HEK293 (cell line): Measurements from ENCODE around the gene TTC9.

ENCODE experiments used
- CTCF ChIA-PET: fragments of 350-600 bp; formaldehyde crosslinking; extraction: SDS; loops from one replicate; lab custom pipeline; 2021; ENCODE audit warnings: antibody characterized with exemption; lab: Yijun Ruan, JAX
- POLR2A ChIA-PET: fragments of 300-600 bp; formaldehyde crosslinking; extraction: SDS; loops from one replicate; lab custom pipeline; 2020; ENCODE audit warnings: antibody characterized with exemption, inconsistent platforms; lab: Yijun Ruan, JAX
- H3K27ac ChIP-seq: fragments of 200-500 bp; sonication (Bioruptor generic); 2 replicates; pipeline ENCODE4 v1.5.1; 2014; ENCODE audit warnings: low read depth, low read length, control low read depth, inconsistent platforms; ENCODE audit errors: extremely low read depth
- H3K36me3 ChIP-seq, 2 experiments: fragments of 200-500 bp in 1 of 2; sonication (Bioruptor generic) in 1 of 2; 1 replicate in 1 of 2; 2 replicates in 1 of 2; pipeline ENCODE4 v1.5.1; 2014 to 2017; ENCODE audit warnings: inconsistent platforms in 2 of 2, low read length in 2 of 2; ENCODE audit not compliant: control insufficient read depth in 2 of 2, insufficient read depth in 1 of 2
- H3K4me1 ChIP-seq: fragments of 200-500 bp; sonication (Bioruptor generic); 2 replicates; pipeline ENCODE4 v1.5.1; 2014; ENCODE audit warnings: mild to moderate bottlenecking, low read length, inconsistent platforms; ENCODE audit not compliant: control insufficient read depth, insufficient read depth
- H3K4me3 ChIP-seq: 2 replicates; pipeline ENCODE4 v1.5.1; 2011; ENCODE audit warnings: low read depth, mild to moderate bottlenecking, control low read depth, low read length, moderate library complexity
- H3K9me3 ChIP-seq: fragments of 200-500 bp; sonication (Bioruptor generic); 2 replicates; pipeline ENCODE4 v1.5.1; 2014; ENCODE audit warnings: low read depth, low read length, inconsistent platforms; ENCODE audit not compliant: control insufficient read depth, insufficient read depth
- EGR2 ChIP-seq: fragments of 450-650 bp; formaldehyde crosslinking; IDR thresholded peaks from 2 replicates; pipeline ENCODE4 v1.5.1; 2016; ENCODE audit warnings: low read depth, missing biosample characterization, missing genetic modification characterization
- GFI1B ChIP-seq: fragments of 450-650 bp; formaldehyde crosslinking; IDR thresholded peaks from 2 replicates; pipeline ENCODE4 v1.5.1; 2016; ENCODE audit warnings: missing biosample characterization, missing genetic modification characterization
- GLIS1 ChIP-seq: fragments of 450-650 bp; formaldehyde crosslinking; IDR thresholded peaks from 2 replicates; pipeline ENCODE4 v1.5.1; 2016; ENCODE audit warnings: missing biosample characterization, missing genetic modification characterization
- GLIS2 ChIP-seq: fragments of 450-650 bp; formaldehyde crosslinking; IDR thresholded peaks from 2 replicates; pipeline ENCODE4 v1.5.1; 2016; ENCODE audit warnings: missing biosample characterization, missing genetic modification characterization
- KLF16 ChIP-seq: fragments of 450-650 bp; formaldehyde crosslinking; IDR thresholded peaks from 2 replicates; pipeline ENCODE4 v1.5.1; 2017; ENCODE audit warnings: missing biosample characterization, missing genetic modification characterization
- KLF9 ChIP-seq: fragments of 450-650 bp; formaldehyde crosslinking; IDR thresholded peaks from 2 replicates; pipeline ENCODE4 v1.5.1; 2016; ENCODE audit warnings: missing biosample characterization, missing genetic modification characterization, low read depth
- MEIS1 ChIP-seq: sonication (generic); formaldehyde crosslinking; IDR thresholded peaks from 2 replicates; pipeline ENCODE4 v1.8.1; 2022; ENCODE audit warnings: missing genetic modification reagents, mild to moderate bottlenecking, borderline replicate concordance
- PRDM10 ChIP-seq: fragments of 450-650 bp; formaldehyde crosslinking; IDR thresholded peaks from 2 replicates; pipeline ENCODE4 v1.5.1; 2016; ENCODE audit warnings: missing biosample characterization, missing genetic modification characterization
- PRDM6 ChIP-seq: fragments of 450-650 bp; formaldehyde crosslinking; IDR thresholded peaks from 2 replicates; pipeline ENCODE4 v1.5.1; 2017; ENCODE audit warnings: missing biosample characterization, missing genetic modification characterization
- ZBTB20 ChIP-seq: fragments of 450-650 bp; formaldehyde crosslinking; IDR thresholded peaks from 2 replicates; pipeline ENCODE4 v1.5.1; 2016; ENCODE audit warnings: missing biosample characterization, missing genetic modification characterization
- ZBTB26 ChIP-seq: fragments of 450-650 bp; formaldehyde crosslinking; optimal IDR thresholded peaks from 2 replicates; pipeline ENCODE3; 2016; ENCODE audit warnings: missing biosample characterization, mild to moderate bottlenecking, missing genetic modification characterization
- ZBTB48 ChIP-seq: fragments of 450-650 bp; formaldehyde crosslinking; IDR thresholded peaks from 2 replicates; pipeline ENCODE4 v1.5.1; 2016; ENCODE audit warnings: missing biosample characterization, missing genetic modification characterization
- ZBTB8A ChIP-seq: fragments of 450-650 bp; formaldehyde crosslinking; IDR thresholded peaks from 2 replicates; pipeline ENCODE4 v1.5.1; 2016; ENCODE audit warnings: missing biosample characterization, missing genetic modification characterization
- ZIC2 ChIP-seq: fragments of 450-650 bp; formaldehyde crosslinking; IDR thresholded peaks from 2 replicates; pipeline ENCODE4 v1.5.1; 2016; ENCODE audit warnings: missing biosample characterization, missing genetic modification characterization
- ZNF114 ChIP-seq: fragments of 450-650 bp; formaldehyde crosslinking; IDR thresholded peaks from 2 replicates; pipeline ENCODE4 v1.5.0; 2017; ENCODE audit warnings: missing biosample characterization, missing genetic modification characterization
- ZNF140 ChIP-seq: fragments of 450-650 bp; formaldehyde crosslinking; IDR thresholded peaks from 2 replicates; pipeline ENCODE4 v1.5.1; 2016; ENCODE audit warnings: missing biosample characterization, missing genetic modification characterization
- ZNF202 ChIP-seq: fragments of 450-650 bp; formaldehyde crosslinking; IDR thresholded peaks from 2 replicates; pipeline ENCODE4 v1.5.1; 2016; ENCODE audit warnings: missing biosample characterization, missing genetic modification characterization, borderline replicate concordance
- ZNF354C ChIP-seq: fragments of 450-650 bp; formaldehyde crosslinking; IDR thresholded peaks from 2 replicates; pipeline ENCODE4 v1.5.1; 2016; ENCODE audit warnings: missing biosample characterization, missing genetic modification characterization, low read depth, borderline replicate concordance
- ZNF449 ChIP-seq: fragments of 450-650 bp; formaldehyde crosslinking; IDR thresholded peaks from 2 replicates; pipeline ENCODE4 v1.5.1; 2017; ENCODE audit warnings: missing biosample characterization, mild to moderate bottlenecking, missing genetic modification characterization, moderate library complexity
- ZNF692 ChIP-seq: fragments of 450-650 bp; formaldehyde crosslinking; IDR thresholded peaks from 2 replicates; pipeline ENCODE4 v1.5.1; 2016; ENCODE audit warnings: missing biosample characterization, missing genetic modification characterization
- ZXDB ChIP-seq: fragments of 450-650 bp; formaldehyde crosslinking; IDR thresholded peaks from 2 replicates; pipeline ENCODE4 v1.5.1; 2016; ENCODE audit warnings: missing biosample characterization, missing genetic modification characterization
- TF ChIP-seq, protein P1 (sequence below): fragments of 450-650 bp; formaldehyde crosslinking; IDR thresholded peaks from 2 replicates; pipeline ENCODE4 v1.5.1; 2016; ENCODE audit warnings: missing biosample characterization, missing genetic modification characterization

Gene TTC9

DNA sequence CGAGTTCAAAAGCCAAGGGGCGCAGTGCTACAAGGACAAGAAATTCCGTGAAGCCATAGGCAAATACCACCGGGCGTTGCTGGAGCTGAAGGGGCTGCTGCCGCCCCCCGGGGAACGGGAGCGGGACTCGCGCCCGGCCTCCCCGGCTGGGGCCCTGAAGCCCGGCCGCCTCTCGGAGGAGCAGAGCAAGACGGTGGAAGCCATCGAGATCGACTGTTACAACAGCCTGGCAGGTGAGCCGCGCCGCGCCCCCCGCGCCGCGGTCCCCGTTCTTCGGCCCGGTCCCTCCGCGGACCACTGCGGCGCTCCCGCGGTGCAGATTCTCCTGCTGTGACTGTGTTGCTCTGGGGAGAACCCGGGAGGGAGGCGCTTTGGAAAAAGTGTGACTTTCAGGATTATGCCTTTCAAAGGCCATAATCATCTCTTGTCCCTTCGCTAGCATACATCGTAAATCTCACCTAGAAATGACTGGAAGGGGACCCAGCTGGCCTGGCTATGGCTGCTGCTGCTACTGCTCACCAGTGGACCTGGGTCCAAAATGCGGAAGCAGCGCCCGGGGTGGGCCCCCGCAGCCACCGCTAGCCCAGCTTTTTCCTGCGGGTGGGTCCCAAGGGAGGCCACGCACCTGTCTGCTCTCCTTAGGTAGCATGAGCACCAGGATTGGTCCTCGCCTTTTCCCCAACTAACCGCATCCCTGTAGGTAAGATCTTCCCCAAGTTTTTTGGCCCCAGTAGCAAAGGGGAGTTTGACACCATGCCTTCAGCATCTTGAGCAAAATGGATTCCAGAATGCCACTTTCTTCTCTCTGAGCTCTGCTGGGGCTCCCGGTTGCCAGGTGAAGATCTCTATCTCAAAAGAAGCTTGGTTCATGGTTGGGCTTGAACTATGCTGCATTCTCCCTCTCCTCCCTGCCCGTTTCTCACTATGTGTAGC lies 853 bp downstream of the TTC9 start:
- H3K36me3 ChIP-seq = no peaks in the 10 kb centered on the region
- peak overlapping the region; percentile 74; the same call in 1 of the 2 replicates for H3K27ac ChIP-seq
- peaks cover 9% of the 10 kb centered on the region; the same call in 1 of the 2 replicates for H3K4me1 ChIP-seq
- H3K9me3 ChIP-seq = no peaks in the 10 kb centered on the region
- ChIA-PET POLR2A (interaction anchor here (1.3 to 1.8 kb wide), 2 partner anchors 23 to 167 kb away, joined by 3 to 6 read pairs; partner anchors contain the start of gene MAP3K9), CTCF (no interaction called here)
- peak overlapping the region; percentile 71 for H3K4me3 ChIP-seq
- peak; percentile 72 for TF ChIP-seq GLIS1
- TF ChIP-seq ZIC2 (tag by site-specific recombination) = peak; percentile 84
- TF ChIP-seq ZNF114 (tag by site-specific recombination) = no peak
- TF ChIP-seq, protein P1, sequence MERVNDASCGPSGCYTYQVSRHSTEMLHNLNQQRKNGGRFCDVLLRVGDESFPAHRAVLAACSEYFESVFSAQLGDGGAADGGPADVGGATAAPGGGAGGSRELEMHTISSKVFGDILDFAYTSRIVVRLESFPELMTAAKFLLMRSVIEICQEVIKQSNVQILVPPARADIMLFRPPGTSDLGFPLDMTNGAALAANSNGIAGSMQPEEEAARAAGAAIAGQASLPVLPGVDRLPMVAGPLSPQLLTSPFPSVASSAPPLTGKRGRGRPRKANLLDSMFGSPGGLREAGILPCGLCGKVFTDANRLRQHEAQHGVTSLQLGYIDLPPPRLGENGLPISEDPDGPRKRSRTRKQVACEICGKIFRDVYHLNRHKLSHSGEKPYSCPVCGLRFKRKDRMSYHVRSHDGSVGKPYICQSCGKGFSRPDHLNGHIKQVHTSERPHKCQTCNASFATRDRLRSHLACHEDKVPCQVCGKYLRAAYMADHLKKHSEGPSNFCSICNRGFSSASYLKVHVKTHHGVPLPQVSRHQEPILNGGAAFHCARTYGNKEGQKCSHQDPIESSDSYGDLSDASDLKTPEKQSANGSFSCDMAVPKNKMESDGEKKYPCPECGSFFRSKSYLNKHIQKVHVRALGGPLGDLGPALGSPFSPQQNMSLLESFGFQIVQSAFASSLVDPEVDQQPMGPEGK (tag by site-specific recombination) = peak; percentile 48
- no peak for TF ChIP-seq PRDM6 (tag by site-specific recombination)
- peak; percentile 47; the same call in 1 of the 2 replicates for TF ChIP-seq KLF9 (tag by site-specific recombination)
- 0 out of 2 replicates have a peak, but pooled peaks have one; percentile 34 for TF ChIP-seq ZBTB48 (tag by site-specific recombination)
- peak; percentile 80 for TF ChIP-seq ZNF692
- TF ChIP-seq KLF16 = 0 out of 2 replicates have a peak, but pooled peaks have one; percentile 22
- no peak for TF ChIP-seq EGR2
- 0 out of 2 replicates have a peak, but pooled peaks have one; percentile 17 for TF ChIP-seq ZXDB
- no peak for TF ChIP-seq ZNF140
- peak; percentile 79 for TF ChIP-seq GLIS2 (tag by site-specific recombination)
- no peak for TF ChIP-seq ZNF202 (tag by site-specific recombination)
- TF ChIP-seq ZBTB26 (tag by site-specific recombination) = peak; percentile 70
- TF ChIP-seq ZBTB8A (tag by site-specific recombination) = no peak
- TF ChIP-seq ZBTB20 (tag by site-specific recombination) = peak; percentile 76; the same call in 1 of the 2 replicates
- no peak for TF ChIP-seq MEIS1
- TF ChIP-seq GFI1B = no peak
- peak; percentile 96 for TF ChIP-seq PRDM10
- TF ChIP-seq ZNF354C = no peak
- peak; percentile 94 for TF ChIP-seq ZNF449 (tag by site-specific recombination)
